ENCODE results near the gene TTC39A.

Gene TTC39A

GRCh38 chr1:51347398-51348146, 17.2 kb upstream of the TTC39A start:
- H4K20me1 ChIP-seq (ENCODE audit: low read depth, low read length) = no peaks in the 10 kb centered on the region
- H3K4me3 ChIP-seq (ENCODE audit: insufficient read depth, low read length, poor library complexity, severe bottlenecking) = no peak overlapping the region
- no peaks in the 10 kb centered on the region for H3K36me3 ChIP-seq (ENCODE audit: low read length)
- H3K27me3 ChIP-seq (ENCODE audit: low read length) = no peaks in the 10 kb centered on the region
- TF ChIP-seq, protein P1, sequence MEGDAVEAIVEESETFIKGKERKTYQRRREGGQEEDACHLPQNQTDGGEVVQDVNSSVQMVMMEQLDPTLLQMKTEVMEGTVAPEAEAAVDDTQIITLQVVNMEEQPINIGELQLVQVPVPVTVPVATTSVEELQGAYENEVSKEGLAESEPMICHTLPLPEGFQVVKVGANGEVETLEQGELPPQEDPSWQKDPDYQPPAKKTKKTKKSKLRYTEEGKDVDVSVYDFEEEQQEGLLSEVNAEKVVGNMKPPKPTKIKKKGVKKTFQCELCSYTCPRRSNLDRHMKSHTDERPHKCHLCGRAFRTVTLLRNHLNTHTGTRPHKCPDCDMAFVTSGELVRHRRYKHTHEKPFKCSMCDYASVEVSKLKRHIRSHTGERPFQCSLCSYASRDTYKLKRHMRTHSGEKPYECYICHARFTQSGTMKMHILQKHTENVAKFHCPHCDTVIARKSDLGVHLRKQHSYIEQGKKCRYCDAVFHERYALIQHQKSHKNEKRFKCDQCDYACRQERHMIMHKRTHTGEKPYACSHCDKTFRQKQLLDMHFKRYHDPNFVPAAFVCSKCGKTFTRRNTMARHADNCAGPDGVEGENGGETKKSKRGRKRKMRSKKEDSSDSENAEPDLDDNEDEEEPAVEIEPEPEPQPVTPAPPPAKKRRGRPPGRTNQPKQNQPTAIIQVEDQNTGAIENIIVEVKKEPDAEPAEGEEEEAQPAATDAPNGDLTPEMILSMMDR (IDR thresholded peaks at IDR 0.05; ENCODE audit: insufficient read depth, low read length, poor library complexity, severe bottlenecking) = no peak
- TF ChIP-seq EZH2phosphoT487 (conservative IDR thresholded peaks at IDR 0.05; ENCODE audit: low read length) = no peak
- H3K4me2 ChIP-seq (ENCODE audit: low read depth, low read length, poor library complexity, severe bottlenecking) = no peak overlapping the region
- H3K27ac ChIP-seq (ENCODE audit: low read depth, low read length) = no peak overlapping the region
- H3K9me3 ChIP-seq (ENCODE audit: insufficient read depth, low read length) = no peaks in the 10 kb centered on the region
- no peaks in the 10 kb centered on the region for H3F3A ChIP-seq (ENCODE audit: insufficient read depth)
- H3K9me2 ChIP-seq (replicated peaks; ENCODE audit: insufficient read depth, low read length) = no peaks in the 10 kb centered on the region
- H3K79me2 ChIP-seq (ENCODE audit: insufficient read depth, low read length) = no peaks in the 10 kb centered on the region
- no peak overlapping the region for H2AFZ ChIP-seq (ENCODE audit: low read depth, low read length, severe bottlenecking)
- H3K9ac ChIP-seq (ENCODE audit: low read length) = no peak overlapping the region

- H3K4me2 ChIP-seq (ENCODE audit: low read depth, low read length, poor library complexity, severe bottlenecking) = no peak overlapping the region
- TF ChIP-seq, protein P1 (IDR thresholded peaks at IDR 0.05; ENCODE audit: insufficient read depth, low read length, poor library complexity, severe bottlenecking) = no peak
- no peak for TF ChIP-seq EZH2phosphoT487 (conservative IDR thresholded peaks at IDR 0.05; ENCODE audit: low read length)
- H3F3A ChIP-seq (ENCODE audit: insufficient read depth) = no peaks in the 10 kb centered on the region
Measured at GRCh38 chr1:51346086-51346942, 16.0 kb upstream of the TTC39A start.

DNA sequence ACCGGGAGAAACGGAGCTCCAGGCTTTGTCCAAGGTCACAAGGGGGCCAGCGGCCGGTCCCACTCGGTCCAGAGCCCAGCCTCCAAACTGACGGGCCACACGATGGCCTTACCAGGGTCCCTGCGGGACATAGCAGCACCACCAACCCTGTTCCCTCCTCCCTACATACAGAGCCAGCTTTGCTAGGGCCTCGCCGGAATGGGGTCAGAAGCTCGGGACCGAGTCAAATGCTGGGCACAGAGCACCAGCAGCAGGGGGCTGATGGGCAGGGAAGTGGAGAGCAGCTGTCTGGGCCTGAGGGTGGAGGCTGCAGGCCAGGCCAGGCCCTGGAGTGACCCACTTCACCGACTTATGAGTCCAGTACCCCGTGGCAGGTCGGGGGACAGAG, 14.9 kb upstream of the TTC39A start:
- no peaks in the 10 kb centered on the region for H3K79me2 ChIP-seq (ENCODE audit: insufficient read depth, low read length)
- H3K4me3 ChIP-seq (ENCODE audit: insufficient read depth, low read length, poor library complexity, severe bottlenecking) = no peak overlapping the region
- H3K4me2 ChIP-seq (ENCODE audit: low read depth, low read length, poor library complexity, severe bottlenecking) = no peak overlapping the region
- no peak overlapping the region for H3K27ac ChIP-seq (ENCODE audit: low read depth, low read length)
- H3K27me3 ChIP-seq (ENCODE audit: low read length) = no peaks in the 10 kb centered on the region
- no peaks in the 10 kb centered on the region for H3K9me3 ChIP-seq (ENCODE audit: insufficient read depth, low read length)
- H3K9me2 ChIP-seq (replicated peaks; ENCODE audit: insufficient read depth, low read length) = no peaks in the 10 kb centered on the region
- H2AFZ ChIP-seq (ENCODE audit: low read depth, low read length, severe bottlenecking) = no peak overlapping the region
- no peaks in the 10 kb centered on the region for H3K36me3 ChIP-seq (ENCODE audit: low read length)
- H3K9ac ChIP-seq (ENCODE audit: low read length) = no peak overlapping the region
- TF ChIP-seq EZH2phosphoT487 (conservative IDR thresholded peaks at IDR 0.05; ENCODE audit: low read length) = no peak
- TF ChIP-seq, protein P1 (IDR thresholded peaks at IDR 0.05; ENCODE audit: insufficient read depth, low read length, poor library complexity, severe bottlenecking) = no peak
- no peaks in the 10 kb centered on the region for H4K20me1 ChIP-seq (ENCODE audit: low read depth, low read length)
- no peaks in the 10 kb centered on the region for H3F3A ChIP-seq (ENCODE audit: insufficient read depth)

More at GRCh38 chr1:51346086-51346942, 16.0 kb upstream of the TTC39A start:
- Histone ChIP-seq H3K9me2 (replicated peaks; ENCODE audit: insufficient read depth, low read length) (no peaks in the 10 kb centered on the region), H3K36me3 (ENCODE audit: low read length) (no peaks in the 10 kb centered on the region), H4K20me1 (ENCODE audit: low read depth, low read length) (no peaks in the 10 kb centered on the region), H3K27me3 (ENCODE audit: low read length) (no peaks in the 10 kb centered on the region), H3K4me3 (ENCODE audit: insufficient read depth, low read length, poor library complexity, severe bottlenecking) (no peak overlapping the region), H3K79me2 (ENCODE audit: insufficient read depth, low read length) (no peaks in the 10 kb centered on the region), H3K27ac (ENCODE audit: low read depth, low read length) (no peak overlapping the region), H3K9ac (ENCODE audit: low read length) (no peak overlapping the region), H3K9me3 (ENCODE audit: insufficient read depth, low read length) (no peaks in the 10 kb centered on the region), H2AFZ (ENCODE audit: low read depth, low read length, severe bottlenecking) (no peak overlapping the region)
